ENCODE data around the gene GDI1. TPM values are rescaled to one million over a fixed set of nuclear protein-coding genes. Genes with fewer than 3 reads are reported as not detected.

GDI1 gene
- total RNA-seq, 4 donors from 2014 or later = 50.5 to 83.5 (median 61.5) TPM

GRCh38 chrX:154443479-154443910 lies 6.5 kb downstream of the GDI1 start:
- intact Hi-C loops (cut with DNase I; ENCODE audit: low total_unique reads) = no loop called here
- no peak for TF ChIP-seq CTCF (IDR thresholded peaks at IDR 0.05)
- no peak for TF ChIP-seq POLR2A (IDR thresholded peaks at IDR 0.05)
- DNase-seq (ENCODE audit: low spot score in 2 of 2) = no peak
- no peak overlapping the region for H3K4me3 ChIP-seq (ENCODE audit: low read depth, poor library complexity, severe bottlenecking)
- 12 to 44% methylated on average over 4 to 10 of the region's 10 CpGs for WGBS, 2 donors

- intact Hi-C loops (cut with DNase I; ENCODE audit: low total_unique reads) = no loop called here
- 50% methylated on average over 19 of the region's 94 CpGs; no CpG with 5 or more reads in 1 of the 2 donors for WGBS, 2 donors
- DNase-seq (ENCODE audit: low spot score in 2 of 2) = peak; percentile 56 to 96
- TF ChIP-seq CTCF (IDR thresholded peaks at IDR 0.05) = no peak
- no peak for TF ChIP-seq POLR2A (IDR thresholded peaks at IDR 0.05)
- H3K4me3 ChIP-seq (ENCODE audit: low read depth, poor library complexity, severe bottlenecking) = peak within 1 kb of the TSS; percentile 33
Measured at GRCh38 chrX:154443992-154444754, 7.2 kb downstream of the GDI1 start, which contains the start of gene FAM50A. TSS of gene FAM50A (plus strand) at chrX:154444141. CDS start at chrX:154444236, 95 bp downstream.

GRCh38 chrX:154444755-154445246 lies 7.8 kb downstream of the GDI1 start:
- no peak for TF ChIP-seq POLR2A (IDR thresholded peaks at IDR 0.05)
- TF ChIP-seq CTCF (IDR thresholded peaks at IDR 0.05) = no peak
- DNase-seq (ENCODE audit: low spot score in 2 of 2) = no peak
- 53 to 60% methylated on average over 1 to 13 of the region's 13 CpGs for WGBS, 2 donors
- H3K4me3 ChIP-seq (ENCODE audit: low read depth, poor library complexity, severe bottlenecking) = peak overlapping the region; percentile 33
- intact Hi-C loops (cut with DNase I; ENCODE audit: low total_unique reads) = no loop called here

GRCh38 chrX:154445776-154446175 lies 8.8 kb downstream of the GDI1 start:
- no peak for TF ChIP-seq CTCF (IDR thresholded peaks at IDR 0.05)
- TF ChIP-seq POLR2A (IDR thresholded peaks at IDR 0.05) = no peak
- DNase-seq (ENCODE audit: low spot score in 2 of 2) = no peak
- H3K4me3 ChIP-seq (ENCODE audit: low read depth, poor library complexity, severe bottlenecking) = no peak overlapping the region
- intact Hi-C loops (cut with DNase I; ENCODE audit: low total_unique reads) = no loop called here
- WGBS, 2 donors = 84 to 91% methylated on average over 6 to 15 of the region's 16 CpGs

GRCh38 chrX:154446430-154446829 lies 9.5 kb downstream of the GDI1 start:
- no peak overlapping the region for H3K4me3 ChIP-seq (ENCODE audit: low read depth, poor library complexity, severe bottlenecking)
- WGBS, 2 donors = 90 to 95% methylated on average over 12 of the region's 12 CpGs
- no peak for DNase-seq (ENCODE audit: low spot score in 2 of 2)
- TF ChIP-seq CTCF (IDR thresholded peaks at IDR 0.05) (no peak), POLR2A (IDR thresholded peaks at IDR 0.05) (no peak)
- intact Hi-C loops (cut with DNase I; ENCODE audit: low total_unique reads) = no loop called here
